ENCODE results near the gene VARS2.
"Not testable (repeated sequence)": the region's sequence is repeated elsewhere in the genome, so short reads cannot be mapped to it uniquely, and the experiment has no call there.

VARS2 gene

DNA sequence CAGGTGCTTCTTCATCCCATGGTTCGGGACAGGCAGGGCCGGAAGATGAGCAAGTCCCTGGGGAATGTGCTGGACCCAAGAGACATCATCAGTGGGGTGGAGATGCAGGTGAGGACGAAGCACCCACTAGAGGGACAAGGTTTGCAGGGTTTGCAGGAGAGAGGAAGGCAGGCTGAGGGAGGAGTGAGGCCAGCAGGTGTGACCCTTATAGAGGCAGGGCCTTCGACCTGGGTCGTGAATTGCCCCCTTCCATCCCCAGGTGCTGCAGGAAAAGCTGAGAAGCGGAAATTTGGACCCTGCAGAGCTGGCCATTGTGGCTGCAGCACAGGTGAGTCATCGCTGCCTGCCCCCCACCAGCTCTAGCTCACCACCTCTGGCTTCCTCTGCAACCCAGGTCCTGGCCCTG lies 8.4 kb downstream of the VARS2 start:
- Histone ChIP-seq H3K36me3 (peaks cover 61% of the 10 kb centered on the region), H3K27me3 (no peaks in the 10 kb centered on the region), H3K27ac (no peak overlapping the region), H3K9me3 (no peaks in the 10 kb centered on the region), H3K4me3 (ENCODE audit: low read depth in 1 of 2, low read length in 1 of 2) (no peak overlapping the region), H3K4me1 (ENCODE audit: control insufficient read depth in 1 of 2, insufficient read depth in 1 of 2, low read depth in 1 of 2, low read length in 1 of 2) (no peaks in the 10 kb centered on the region)
- TF ChIP-seq, protein P1, sequence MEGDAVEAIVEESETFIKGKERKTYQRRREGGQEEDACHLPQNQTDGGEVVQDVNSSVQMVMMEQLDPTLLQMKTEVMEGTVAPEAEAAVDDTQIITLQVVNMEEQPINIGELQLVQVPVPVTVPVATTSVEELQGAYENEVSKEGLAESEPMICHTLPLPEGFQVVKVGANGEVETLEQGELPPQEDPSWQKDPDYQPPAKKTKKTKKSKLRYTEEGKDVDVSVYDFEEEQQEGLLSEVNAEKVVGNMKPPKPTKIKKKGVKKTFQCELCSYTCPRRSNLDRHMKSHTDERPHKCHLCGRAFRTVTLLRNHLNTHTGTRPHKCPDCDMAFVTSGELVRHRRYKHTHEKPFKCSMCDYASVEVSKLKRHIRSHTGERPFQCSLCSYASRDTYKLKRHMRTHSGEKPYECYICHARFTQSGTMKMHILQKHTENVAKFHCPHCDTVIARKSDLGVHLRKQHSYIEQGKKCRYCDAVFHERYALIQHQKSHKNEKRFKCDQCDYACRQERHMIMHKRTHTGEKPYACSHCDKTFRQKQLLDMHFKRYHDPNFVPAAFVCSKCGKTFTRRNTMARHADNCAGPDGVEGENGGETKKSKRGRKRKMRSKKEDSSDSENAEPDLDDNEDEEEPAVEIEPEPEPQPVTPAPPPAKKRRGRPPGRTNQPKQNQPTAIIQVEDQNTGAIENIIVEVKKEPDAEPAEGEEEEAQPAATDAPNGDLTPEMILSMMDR (IDR thresholded peaks at IDR 0.05) = no peak

DNA sequence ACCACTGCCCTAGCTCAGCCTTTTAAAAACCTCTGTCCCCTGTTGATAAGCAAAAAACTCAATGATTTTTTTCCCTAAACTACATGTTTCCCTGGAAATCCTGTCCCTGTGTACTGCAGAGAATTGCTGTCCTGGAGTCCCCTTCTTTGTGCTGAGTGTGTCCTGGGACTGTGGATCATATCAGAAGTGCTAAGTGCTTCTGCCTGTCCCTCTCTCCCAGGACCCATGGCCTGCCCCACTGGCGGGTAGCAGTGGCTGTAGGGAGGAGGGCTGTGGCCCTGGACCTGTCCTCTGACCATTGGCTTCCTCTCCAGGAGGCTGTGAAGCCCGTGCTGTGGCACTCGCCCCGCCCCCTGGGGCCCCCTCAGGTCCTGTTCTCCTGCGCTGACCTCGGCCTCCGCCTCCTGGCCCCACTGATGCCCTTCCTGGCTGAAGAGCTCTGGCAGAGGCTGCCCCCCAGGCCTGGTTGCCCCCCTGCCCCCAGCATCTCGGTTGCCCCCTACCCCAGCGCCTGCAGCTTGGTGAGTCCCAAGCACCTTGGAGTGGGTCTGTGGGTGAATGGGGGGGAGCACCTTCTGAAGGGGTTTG lies 10.1 kb downstream of the VARS2 start:
- H3K27me3 ChIP-seq; H3K9me3 ChIP-seq; H3K4me1 ChIP-seq (ENCODE audit: control insufficient read depth in 1 of 2, insufficient read depth in 1 of 2, low read depth in 1 of 2, low read length in 1 of 2); H3K4me3 ChIP-seq (ENCODE audit: low read depth in 1 of 2, low read length in 1 of 2); H3K27ac ChIP-seq: not testable (repeated sequence)
- peaks cover 56% of the 10 kb centered on the region for H3K36me3 ChIP-seq

DNA sequence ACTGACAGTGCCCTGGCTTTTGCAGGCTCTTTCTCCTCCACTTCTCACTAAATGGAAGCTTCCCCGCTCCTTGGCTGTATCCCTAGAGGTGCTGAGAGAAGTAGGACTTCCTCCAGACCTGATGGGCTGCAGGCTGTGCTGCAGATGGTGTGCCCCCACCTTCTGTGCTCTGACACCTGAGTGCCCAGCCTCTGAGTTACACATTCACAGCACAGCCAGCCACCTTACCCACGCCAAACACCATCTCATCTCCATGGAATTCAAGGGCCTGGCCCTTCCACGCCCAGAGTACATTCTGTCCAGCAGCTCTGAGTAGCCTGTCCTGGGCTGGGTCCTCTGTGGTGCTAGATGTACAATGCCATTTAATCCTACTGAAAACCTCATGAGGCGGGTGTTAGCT lies 12.6 kb downstream of the VARS2 start:
- H3K9me3 ChIP-seq = no peaks in the 10 kb centered on the region
- H3K27ac ChIP-seq = no peak overlapping the region
- no peaks in the 10 kb centered on the region for H3K4me1 ChIP-seq (ENCODE audit: control insufficient read depth in 1 of 2, insufficient read depth in 1 of 2, low read depth in 1 of 2, low read length in 1 of 2)
- H3K4me3 ChIP-seq (ENCODE audit: low read depth in 1 of 2, low read length in 1 of 2) = no peak overlapping the region
- peaks cover 18% of the 10 kb centered on the region for H3K27me3 ChIP-seq
- TF ChIP-seq, protein P1 (IDR thresholded peaks at IDR 0.05) = no peak
- H3K36me3 ChIP-seq = peaks cover 36% of the 10 kb centered on the region

DNA sequence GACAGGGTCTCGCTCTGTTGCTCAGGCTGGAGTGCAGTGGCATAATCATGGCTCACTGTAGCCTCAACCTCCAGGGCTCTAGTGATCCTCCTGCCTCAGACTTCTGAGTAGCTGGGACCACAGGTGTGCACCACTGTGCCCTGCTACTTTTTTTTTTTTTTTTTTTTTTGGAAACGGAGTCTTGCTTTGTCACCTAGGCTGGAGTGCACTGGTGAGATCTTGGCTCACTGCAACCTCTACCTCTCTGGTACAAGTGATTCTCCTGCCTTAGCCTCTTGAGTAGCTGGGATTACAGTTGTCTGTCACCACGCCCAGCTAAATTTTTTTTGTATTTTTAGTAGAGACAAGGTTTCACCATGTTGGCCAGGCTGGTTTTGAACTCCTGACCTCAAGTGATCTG lies 13.0 kb downstream of the VARS2 start:
- not testable (repeated sequence) for H3K27ac ChIP-seq; H3K9me3 ChIP-seq; H3K4me3 ChIP-seq (ENCODE audit: low read depth in 1 of 2, low read length in 1 of 2); H3K4me1 ChIP-seq (ENCODE audit: control insufficient read depth in 1 of 2, insufficient read depth in 1 of 2, low read depth in 1 of 2, low read length in 1 of 2)
- Histone ChIP-seq H3K36me3 (peaks cover 32% of the 10 kb centered on the region), H3K27me3 (peaks cover 20% of the 10 kb centered on the region)

DNA sequence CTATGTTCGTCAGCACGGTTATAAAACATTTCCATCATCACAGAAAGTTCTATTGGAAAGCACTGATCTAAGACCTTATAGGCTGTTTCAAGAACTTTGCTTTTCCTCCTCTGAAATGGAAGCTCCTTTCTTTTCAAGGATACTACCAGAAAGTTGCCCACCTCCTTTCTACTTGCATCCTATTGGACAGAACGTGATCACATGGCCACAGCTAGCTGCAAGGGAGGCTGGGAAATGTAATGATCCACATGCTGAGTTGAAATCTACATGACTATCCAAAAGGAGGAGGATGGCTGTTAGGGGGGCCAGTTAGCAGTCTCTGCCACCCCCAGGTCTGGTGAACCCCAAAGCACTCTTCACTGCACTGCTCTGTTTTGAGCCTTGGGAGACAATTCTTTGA lies 14.6 kb downstream of the VARS2 start:
- no peaks in the 10 kb centered on the region for H3K4me1 ChIP-seq (ENCODE audit: control insufficient read depth in 1 of 2, insufficient read depth in 1 of 2, low read depth in 1 of 2, low read length in 1 of 2)
- H3K27ac ChIP-seq = no peak overlapping the region
- H3K9me3 ChIP-seq = no peaks in the 10 kb centered on the region
- peaks cover 20% of the 10 kb centered on the region for H3K27me3 ChIP-seq
- TF ChIP-seq, protein P1 (IDR thresholded peaks at IDR 0.05) = no peak
- H3K36me3 ChIP-seq = peaks cover 16% of the 10 kb centered on the region
- H3K4me3 ChIP-seq (ENCODE audit: low read depth in 1 of 2, low read length in 1 of 2) = no peak overlapping the region

DNA sequence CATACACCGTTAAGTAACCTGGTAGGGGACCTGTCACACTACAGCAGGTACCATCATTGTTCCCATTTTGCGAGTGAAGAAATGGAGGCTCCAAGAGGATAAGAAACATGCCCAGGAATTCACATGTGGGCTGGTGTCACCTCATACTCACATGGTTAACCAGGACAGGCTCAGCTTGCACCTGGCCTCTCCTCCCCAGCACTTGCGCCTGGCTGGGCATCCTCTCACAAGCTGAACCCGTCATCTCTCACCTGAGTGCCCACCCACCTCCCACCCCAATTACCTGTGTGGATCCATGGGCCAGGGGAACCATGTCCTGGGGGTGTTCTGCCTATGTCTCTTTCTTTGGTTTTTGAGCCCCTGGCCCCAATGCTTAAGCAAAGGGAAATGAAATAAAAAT lies 16.5 kb downstream of the VARS2 start:
- TF ChIP-seq, protein P1 (IDR thresholded peaks at IDR 0.05) = no peak
- Histone ChIP-seq H3K27me3 (peaks cover 20% of the 10 kb centered on the region), H3K4me3 (ENCODE audit: low read depth in 1 of 2, low read length in 1 of 2) (no peak overlapping the region), H3K27ac (no peak overlapping the region), H3K36me3 (peaks cover 12% of the 10 kb centered on the region), H3K4me1 (ENCODE audit: control insufficient read depth in 1 of 2, insufficient read depth in 1 of 2, low read depth in 1 of 2, low read length in 1 of 2) (no peaks in the 10 kb centered on the region), H3K9me3 (no peaks in the 10 kb centered on the region)

DNA sequence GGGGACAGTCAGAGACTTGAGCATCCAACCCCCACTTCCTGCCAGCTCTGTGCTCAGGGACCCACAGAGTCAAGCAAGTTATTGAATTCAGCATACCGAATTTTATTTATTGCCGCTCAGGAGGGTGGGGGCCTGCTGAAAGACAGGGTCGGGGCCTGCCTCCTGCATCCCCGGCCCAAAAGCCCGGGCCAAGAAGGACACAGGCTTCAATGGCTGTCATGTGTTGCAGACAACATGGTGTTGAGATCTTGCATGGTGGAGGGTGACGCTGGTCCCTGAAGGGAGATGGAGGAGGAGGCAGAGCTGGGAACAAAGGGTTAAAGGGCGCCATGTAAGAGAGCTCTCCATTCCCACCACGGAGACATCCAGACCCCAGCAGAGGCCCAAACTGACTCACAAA lies 17.2 kb downstream of the VARS2 start:
- Histone ChIP-seq H3K27ac (no peak overlapping the region), H3K4me3 (ENCODE audit: low read depth in 1 of 2, low read length in 1 of 2) (no peak overlapping the region), H3K9me3 (no peaks in the 10 kb centered on the region), H3K36me3 (peaks cover 5% of the 10 kb centered on the region), H3K27me3 (peaks cover 20% of the 10 kb centered on the region), H3K4me1 (ENCODE audit: control insufficient read depth in 1 of 2, insufficient read depth in 1 of 2, low read depth in 1 of 2, low read length in 1 of 2) (no peaks in the 10 kb centered on the region)
- TF ChIP-seq, protein P1 (IDR thresholded peaks at IDR 0.05) = no peak

Data from neutrophil (primary cell).